ENCODE data around the gene ARL2. TPM values are rescaled to one million over a fixed set of nuclear protein-coding genes. Genes with fewer than 3 reads are reported as not detected.

Gene ARL2
- total RNA-seq, 1 experiment from 2014 or later = 203 TPM

DNA sequence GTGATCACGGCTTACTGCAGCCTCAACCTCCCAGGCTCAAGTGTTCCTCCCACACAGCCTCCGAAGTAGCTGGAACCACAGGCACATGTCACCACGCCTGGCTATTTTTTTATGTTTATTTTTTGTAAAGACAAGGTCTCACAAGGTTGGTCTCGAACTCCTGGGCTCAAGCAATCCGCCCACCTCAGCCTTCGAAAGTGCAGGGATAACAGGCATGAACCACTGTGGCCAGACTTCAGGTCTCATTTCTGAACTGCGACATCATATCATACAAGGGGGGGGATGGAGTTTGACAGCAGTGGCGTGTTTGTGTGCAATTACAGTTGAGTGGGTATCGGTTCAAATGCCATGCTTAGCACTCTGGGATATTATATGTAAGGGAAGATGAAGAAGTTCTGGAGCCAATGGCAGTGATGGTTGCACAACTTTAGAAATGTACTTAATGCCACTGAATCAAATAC is 37.5 kb downstream of the ARL2 start:
- H3K36me3 Mint-ChIP-seq (ENCODE audit: insufficient read depth in 1 of 3, low read depth in 3 of 3) = peaks cover 0 to 1% (median 0%) of the 10 kb centered on the region in 3 experiments; a peak in 1 of 7 replicates
- H3K27me3 Mint-ChIP-seq (ENCODE audit: low read depth) = peaks cover 7% of the 10 kb centered on the region
- Histone ChIP-seq H2AFZ (ENCODE audit: low read length) (no peak overlapping the region), H2AK5ac (ENCODE audit: insufficient read length, low read length) (no peak overlapping the region), H3K23ac (ENCODE audit: insufficient read length, low read depth, low read length) (no peak overlapping the region), H2BK5ac (ENCODE audit: insufficient read length, low read length) (no peak overlapping the region), H3K27ac (ENCODE audit: insufficient read length, low read depth, low read length) (no peak overlapping the region), H2BK15ac (ENCODE audit: low read depth, low read length) (no peak overlapping the region), H3K27me3 (ENCODE audit: insufficient read depth, low read length) (no peaks in the 10 kb centered on the region), H2BK20ac (ENCODE audit: low read depth, low read length, poor library complexity, severe bottlenecking) (no peak overlapping the region), H3K23me2 (ENCODE audit: insufficient read length, low read depth, low read length, poor library complexity, severe bottlenecking) (no peaks in the 10 kb centered on the region), H3K9ac (ENCODE audit: extremely low read depth, insufficient read length, low read length) (no peak overlapping the region), H3K9me3 (ENCODE audit: control insufficient read depth, low read depth, low read length) (no peaks in the 10 kb centered on the region), H3K18ac (ENCODE audit: insufficient read length, low read depth, low read length) (no peak overlapping the region), H3K79me1 (ENCODE audit: insufficient read depth, low read depth, low read length, poor library complexity, severe bottlenecking) (no peaks in the 10 kb centered on the region), H4K5ac (ENCODE audit: insufficient read length, low read depth, low read length) (no peak overlapping the region), H3K56ac (ENCODE audit: insufficient read length, low read depth, low read length) (no peak overlapping the region), H3K79me2 (ENCODE audit: insufficient read depth, low read length) (no peaks in the 10 kb centered on the region), H2BK12ac (ENCODE audit: insufficient read length, low read depth, low read length) (no peak overlapping the region), H3K4ac (ENCODE audit: low read depth, low read length) (no peak overlapping the region), H3T11ph (ENCODE audit: low read length) (no peak overlapping the region), H3K4me1 (ENCODE audit: insufficient read depth, low read length) (no peaks in the 10 kb centered on the region), H3K4me2 (ENCODE audit: insufficient read depth, insufficient read length, low read length) (no peak overlapping the region), H2BK120ac (ENCODE audit: low read depth, low read length, poor library complexity, severe bottlenecking) (no peak overlapping the region), H4K20me1 (ENCODE audit: control insufficient read depth, insufficient read depth, insufficient read length) (no peaks in the 10 kb centered on the region), H4K8ac (replicated peaks; ENCODE audit: insufficient read length, low read depth, low read length) (no peak overlapping the region), H4K91ac (ENCODE audit: insufficient read length, low read depth, low read length) (no peak overlapping the region), H3K14ac (ENCODE audit: insufficient read depth, low read length) (no peak overlapping the region)
- DNase-seq = no peak
- no CpG with 5 or more reads among the region's 9 CpGs for WGBS (ENCODE audit: extremely low coverage, insufficient read length, low lambda C conversion rate)
- no peak overlapping the region for H3K27ac Mint-ChIP-seq
- H3K9me3 Mint-ChIP-seq = no peaks in the 10 kb centered on the region; a peak in 1 of 5 replicates
- TF ChIP-seq, protein P1, sequence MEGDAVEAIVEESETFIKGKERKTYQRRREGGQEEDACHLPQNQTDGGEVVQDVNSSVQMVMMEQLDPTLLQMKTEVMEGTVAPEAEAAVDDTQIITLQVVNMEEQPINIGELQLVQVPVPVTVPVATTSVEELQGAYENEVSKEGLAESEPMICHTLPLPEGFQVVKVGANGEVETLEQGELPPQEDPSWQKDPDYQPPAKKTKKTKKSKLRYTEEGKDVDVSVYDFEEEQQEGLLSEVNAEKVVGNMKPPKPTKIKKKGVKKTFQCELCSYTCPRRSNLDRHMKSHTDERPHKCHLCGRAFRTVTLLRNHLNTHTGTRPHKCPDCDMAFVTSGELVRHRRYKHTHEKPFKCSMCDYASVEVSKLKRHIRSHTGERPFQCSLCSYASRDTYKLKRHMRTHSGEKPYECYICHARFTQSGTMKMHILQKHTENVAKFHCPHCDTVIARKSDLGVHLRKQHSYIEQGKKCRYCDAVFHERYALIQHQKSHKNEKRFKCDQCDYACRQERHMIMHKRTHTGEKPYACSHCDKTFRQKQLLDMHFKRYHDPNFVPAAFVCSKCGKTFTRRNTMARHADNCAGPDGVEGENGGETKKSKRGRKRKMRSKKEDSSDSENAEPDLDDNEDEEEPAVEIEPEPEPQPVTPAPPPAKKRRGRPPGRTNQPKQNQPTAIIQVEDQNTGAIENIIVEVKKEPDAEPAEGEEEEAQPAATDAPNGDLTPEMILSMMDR (conservative IDR thresholded peaks at IDR 0.05) = no peak
- H3K4me3 Mint-ChIP-seq = no peak overlapping the region
- H3K4me1 Mint-ChIP-seq = peaks cover 4 to 10% of the 10 kb centered on the region in 2 experiments
